ENCODE measurements around the gene MAOA. TPM values are rescaled to one million over a fixed set of nuclear protein-coding genes. Genes with fewer than 3 reads are reported as not detected.
A peak's percentile ranks its signal among the peaks of the same experiment; 100 is the strongest.

The MAOA gene
- total RNA-seq, 2 donors from 2014 or later, result 0.38 to 4.7 TPM

GRCh38 chrX:43745938-43746721 lies 90.0 kb downstream of the MAOA start:
- no peaks in the 10 kb centered on the region for H3K27me3 Mint-ChIP-seq (ENCODE audit: insufficient read depth)
- TF ChIP-seq CTCF (conservative IDR thresholded peaks at IDR 0.05), result no peak
- H3K27ac Mint-ChIP-seq, result no peak overlapping the region
- Histone ChIP-seq H3K4me3 (ENCODE audit: low read length) (no peak overlapping the region), H3K27me3 (ENCODE audit: control insufficient read depth, insufficient read depth, low read length, poor library complexity, severe bottlenecking) (no peaks in the 10 kb centered on the region), H3K4me1 (ENCODE audit: control insufficient read depth, insufficient read depth, low read length) (no peaks in the 10 kb centered on the region), H3K9ac (ENCODE audit: extremely low read depth, low read length, poor library complexity, severe bottlenecking) (no peak overlapping the region), H3K27ac (ENCODE audit: low read depth, low read length) (no peak overlapping the region), H3K9me3 (ENCODE audit: control insufficient read depth, low read length) (no peaks in the 10 kb centered on the region), H3K36me3 (ENCODE audit: control insufficient read depth, insufficient read depth, low read length) (no peaks in the 10 kb centered on the region)
- H3K9me3 Mint-ChIP-seq, result peaks cover 13% of the 10 kb centered on the region
- 82 to 93% methylated on average over 3 to 4 of the region's 6 CpGs for WGBS, 2 experiments (ENCODE audit: insufficient coverage in 1 of 2, insufficient read length in 1 of 2)
- H3K4me3 Mint-ChIP-seq, result no peak overlapping the region
- peaks cover 2% of the 10 kb centered on the region for H3K4me1 Mint-ChIP-seq
- no peaks in the 10 kb centered on the region for H3K36me3 Mint-ChIP-seq (ENCODE audit: low read depth)
- DNase-seq, result no peak

GRCh38 chrX:43747476-43747875 lies 91.4 kb downstream of the MAOA start:
- Histone ChIP-seq H3K4me1 (ENCODE audit: control insufficient read depth, insufficient read depth, low read length) (no peaks in the 10 kb centered on the region), H3K9me3 (ENCODE audit: control insufficient read depth, low read length) (no peaks in the 10 kb centered on the region), H3K27me3 (ENCODE audit: control insufficient read depth, insufficient read depth, low read length, poor library complexity, severe bottlenecking) (no peaks in the 10 kb centered on the region), H3K4me3 (ENCODE audit: low read length) (no peak overlapping the region), H3K9ac (ENCODE audit: extremely low read depth, low read length, poor library complexity, severe bottlenecking) (no peak overlapping the region), H3K27ac (ENCODE audit: low read depth, low read length) (no peak overlapping the region), H3K36me3 (ENCODE audit: control insufficient read depth, insufficient read depth, low read length) (no peaks in the 10 kb centered on the region)
- WGBS, 2 experiments (ENCODE audit: insufficient coverage in 1 of 2, insufficient read length in 1 of 2), result 79% methylated on average over 2 of the region's 2 CpGs; no CpG with 5 or more reads in 1 of the 2 experiments
- Mint-ChIP-seq H3K4me1 (peaks cover 2% of the 10 kb centered on the region), H3K9me3 (peaks cover 14% of the 10 kb centered on the region), H3K27ac (no peak overlapping the region), H3K27me3 (ENCODE audit: insufficient read depth) (no peaks in the 10 kb centered on the region), H3K4me3 (no peak overlapping the region), H3K36me3 (ENCODE audit: low read depth) (no peaks in the 10 kb centered on the region)
- TF ChIP-seq CTCF (conservative IDR thresholded peaks at IDR 0.05), result no peak
- no peak for DNase-seq

GRCh38 chrX:43750248-43750676 lies 94.2 kb downstream of the MAOA start:
- peaks cover 11% of the 10 kb centered on the region for H3K9me3 Mint-ChIP-seq
- peaks cover 2% of the 10 kb centered on the region for H3K4me1 Mint-ChIP-seq
- Histone ChIP-seq H3K4me1 (ENCODE audit: control insufficient read depth, insufficient read depth, low read length) (no peaks in the 10 kb centered on the region), H3K27me3 (ENCODE audit: control insufficient read depth, insufficient read depth, low read length, poor library complexity, severe bottlenecking) (no peaks in the 10 kb centered on the region), H3K36me3 (ENCODE audit: control insufficient read depth, insufficient read depth, low read length) (no peaks in the 10 kb centered on the region), H3K27ac (ENCODE audit: low read depth, low read length) (no peak overlapping the region), H3K4me3 (ENCODE audit: low read length) (no peak overlapping the region), H3K9me3 (ENCODE audit: control insufficient read depth, low read length) (no peaks in the 10 kb centered on the region), H3K9ac (ENCODE audit: extremely low read depth, low read length, poor library complexity, severe bottlenecking) (no peak overlapping the region)
- no peak overlapping the region for H3K4me3 Mint-ChIP-seq
- peak; percentile 80 for DNase-seq
- WGBS, 2 experiments (ENCODE audit: insufficient coverage in 1 of 2, insufficient read length in 1 of 2), result 0 to 28% methylated on average over 1 to 4 of the region's 6 CpGs
- H3K36me3 Mint-ChIP-seq (ENCODE audit: low read depth), result no peaks in the 10 kb centered on the region
- TF ChIP-seq CTCF (conservative IDR thresholded peaks at IDR 0.05), result peak; percentile 84
- H3K27me3 Mint-ChIP-seq (ENCODE audit: insufficient read depth), result no peaks in the 10 kb centered on the region
- no peak overlapping the region for H3K27ac Mint-ChIP-seq

All from endodermal cell (in vitro differentiated cells).